Spleen (tissue), 7 donors: ENCODE results near the gene LTBP2.

Source experiments
- POLR2A ChIP-seq, 3 donors: fragments of 450-650 bp; IDR thresholded peaks; one replicate each; pipeline ENCODE4 v1.5.1; 2017; ENCODE audit warnings: antibody characterized with exemption in 3 of 3, mild to moderate bottlenecking in 1 of 3
- TF ChIP-seq, protein P1 (sequence below), 11 experiments: fragments of 200-600 bp in 7 of 11; fragments of 450-650 bp in 4 of 11; sonication (generic) in 4 of 11; IDR thresholded peaks in 8 of 11; conservative IDR thresholded peaks in 3 of 11; 1 replicate in 7 of 11; 2 replicates in 4 of 11; pipeline versions ENCODE4 v1.4.0 to v1.8.0; 2016 to 2021; ENCODE audit warnings: antibody characterized with exemption in 11 of 11, inconsistent platforms in 4 of 11, mild to moderate bottlenecking in 1 of 11
- donor health status: DM: no; HTN: no; CAD: no; lungs with moderate emphysema.
- donor health status: DM: no; HTN: no; CAD: no.
- donor health status: DM: no; HTN: no; CAD: no.

DNA sequence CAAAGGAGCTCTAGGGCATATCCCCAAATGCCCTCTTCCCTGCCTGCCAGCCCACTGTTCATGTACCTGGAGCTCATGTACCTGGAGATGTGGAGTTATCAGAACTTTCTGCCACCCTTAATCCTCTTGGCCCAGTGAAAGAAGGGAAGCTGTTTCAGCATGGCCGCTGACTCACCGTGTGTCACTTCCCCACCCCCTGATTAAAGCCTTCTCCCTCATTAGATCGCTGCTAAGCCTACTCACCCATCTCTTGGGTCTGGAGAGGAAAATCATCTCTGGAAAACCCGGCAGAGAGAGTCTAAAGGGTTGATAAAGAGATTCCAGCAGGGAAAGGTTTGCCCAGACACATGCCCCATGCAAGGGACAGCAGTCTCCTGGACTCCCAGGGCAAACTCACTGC lies 4.5 kb upstream of the LTBP2 start:
- TF ChIP-seq, protein P1, sequence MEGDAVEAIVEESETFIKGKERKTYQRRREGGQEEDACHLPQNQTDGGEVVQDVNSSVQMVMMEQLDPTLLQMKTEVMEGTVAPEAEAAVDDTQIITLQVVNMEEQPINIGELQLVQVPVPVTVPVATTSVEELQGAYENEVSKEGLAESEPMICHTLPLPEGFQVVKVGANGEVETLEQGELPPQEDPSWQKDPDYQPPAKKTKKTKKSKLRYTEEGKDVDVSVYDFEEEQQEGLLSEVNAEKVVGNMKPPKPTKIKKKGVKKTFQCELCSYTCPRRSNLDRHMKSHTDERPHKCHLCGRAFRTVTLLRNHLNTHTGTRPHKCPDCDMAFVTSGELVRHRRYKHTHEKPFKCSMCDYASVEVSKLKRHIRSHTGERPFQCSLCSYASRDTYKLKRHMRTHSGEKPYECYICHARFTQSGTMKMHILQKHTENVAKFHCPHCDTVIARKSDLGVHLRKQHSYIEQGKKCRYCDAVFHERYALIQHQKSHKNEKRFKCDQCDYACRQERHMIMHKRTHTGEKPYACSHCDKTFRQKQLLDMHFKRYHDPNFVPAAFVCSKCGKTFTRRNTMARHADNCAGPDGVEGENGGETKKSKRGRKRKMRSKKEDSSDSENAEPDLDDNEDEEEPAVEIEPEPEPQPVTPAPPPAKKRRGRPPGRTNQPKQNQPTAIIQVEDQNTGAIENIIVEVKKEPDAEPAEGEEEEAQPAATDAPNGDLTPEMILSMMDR (IDR thresholded peaks at IDR 0.05 in 8 of 11, conservative IDR thresholded peaks at IDR 0.05 in 3 of 11): no peak
- no peak for TF ChIP-seq POLR2A (IDR thresholded peaks at IDR 0.05)
